HG02610 (cell line): Measurements from ENCODE around the gene FOXP4.

ENCODE experiments used
- ATAC-seq: cut with Tn5 transposase; IDR thresholded peaks from one replicate; pipeline ENCODE4 v1.9.1; 2021; ENCODE audit warnings: mild to moderate bottlenecking, moderate library complexity; ENCODE audit not compliant: unreplicated experiment

FOXP4 gene

GRCh38 chr6:41623330-41623729 lies 77.1 kb downstream of the FOXP4 start:
- ATAC-seq: no peak

GRCh38 chr6:41624621-41625380 lies 78.6 kb downstream of the FOXP4 start:
- no peak for ATAC-seq

GRCh38 chr6:41625442-41625841 lies 79.3 kb downstream of the FOXP4 start:
- no peak for ATAC-seq

DNA sequence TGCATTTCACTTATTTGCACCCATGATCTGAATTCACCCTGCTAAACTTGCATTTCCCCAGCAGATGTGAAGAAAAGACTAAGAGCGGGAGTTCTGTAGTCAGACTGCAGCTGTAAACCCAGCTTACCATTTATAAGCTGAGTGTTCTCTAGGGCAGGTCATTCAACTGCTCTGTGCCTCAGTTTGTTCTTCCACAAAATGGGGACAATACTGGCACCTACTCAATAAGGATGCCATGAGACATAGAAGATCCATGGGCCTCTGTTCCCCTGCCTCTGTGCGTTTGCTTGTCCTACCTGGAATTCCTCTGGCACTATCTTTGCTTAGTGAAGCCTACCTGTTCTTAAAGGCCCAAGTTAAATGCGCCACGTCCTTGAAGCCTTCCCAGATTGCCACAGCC lies 79.8 kb downstream of the FOXP4 start:
- ATAC-seq: no peak

DNA sequence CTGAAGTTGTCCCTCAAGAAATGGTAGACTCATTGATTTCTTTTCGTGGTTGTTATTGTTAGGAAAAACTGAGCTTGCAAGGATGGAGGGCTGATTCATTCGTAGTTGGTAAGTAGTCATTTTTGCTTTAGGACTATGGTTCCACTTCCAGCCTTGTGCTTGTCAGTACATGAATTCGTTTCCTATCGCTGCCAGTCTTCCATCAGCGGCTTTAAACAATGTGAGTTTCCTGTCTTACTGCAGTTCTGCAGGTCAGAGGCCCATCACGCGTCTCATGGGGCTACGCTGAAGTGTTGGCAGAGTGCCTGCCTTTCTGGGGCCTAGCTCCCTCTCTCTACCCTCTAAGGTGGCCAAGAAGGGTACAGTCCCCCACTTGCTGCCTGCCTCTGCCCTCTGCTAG lies 80.7 kb downstream of the FOXP4 start:
- no peak for ATAC-seq

- ATAC-seq: no peak
Observed at GRCh38 chr6:41629128-41629527, 82.9 kb downstream of the FOXP4 start.

DNA sequence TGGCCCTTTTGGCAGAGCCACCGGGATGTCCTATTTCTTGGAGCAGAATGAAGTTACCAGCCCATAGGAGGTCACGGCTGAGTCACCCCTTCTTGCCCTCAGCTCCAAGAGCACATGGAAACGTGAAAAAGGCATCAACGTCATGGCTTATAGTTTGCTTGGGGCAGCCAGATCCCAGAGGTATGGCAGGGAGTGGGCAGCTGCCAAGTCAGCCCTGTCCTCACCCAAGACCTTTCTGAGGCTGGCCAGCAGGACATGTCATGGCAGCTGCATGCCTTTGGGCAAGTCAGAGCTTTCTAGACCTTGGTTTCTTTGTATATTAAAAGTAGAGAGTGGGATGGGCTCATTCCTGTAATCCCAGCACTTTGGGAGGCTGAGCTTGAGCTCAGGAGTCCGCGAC lies 83.9 kb downstream of the FOXP4 start:
- no peak for ATAC-seq

- ATAC-seq: no peak
Observed at GRCh38 chr6:41630946-41631345, 84.8 kb downstream of the FOXP4 start.

- ATAC-seq: no peak
Observed at GRCh38 chr6:41633056-41633634, 87.0 kb downstream of the FOXP4 start.

DNA sequence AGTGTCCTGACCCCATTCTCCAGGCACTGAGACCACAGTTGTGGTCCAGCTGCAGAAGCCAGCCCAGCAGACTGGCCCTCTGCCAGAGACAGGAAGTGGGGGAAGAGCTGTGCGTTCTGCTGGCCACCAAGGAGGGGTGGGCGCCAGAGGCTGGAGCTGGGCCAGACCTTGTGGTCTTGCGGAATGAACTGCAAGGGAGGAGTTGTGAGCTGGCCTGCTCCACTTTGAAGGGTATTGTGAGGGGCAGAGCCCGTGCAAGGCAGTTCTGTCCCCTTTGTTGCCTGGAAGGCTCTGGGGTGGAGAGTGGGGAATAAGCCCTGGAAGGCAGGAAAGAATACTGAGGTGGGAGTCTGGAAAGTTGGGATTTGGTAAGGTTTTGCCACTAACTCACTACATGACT lies 88.5 kb downstream of the FOXP4 start:
- no peak for ATAC-seq

- ATAC-seq: no peak
Observed at GRCh38 chr6:41635365-41635764, 89.2 kb downstream of the FOXP4 start.

GRCh38 chr6:41636833-41637193 lies 90.6 kb downstream of the FOXP4 start:
- ATAC-seq: no peak

DNA sequence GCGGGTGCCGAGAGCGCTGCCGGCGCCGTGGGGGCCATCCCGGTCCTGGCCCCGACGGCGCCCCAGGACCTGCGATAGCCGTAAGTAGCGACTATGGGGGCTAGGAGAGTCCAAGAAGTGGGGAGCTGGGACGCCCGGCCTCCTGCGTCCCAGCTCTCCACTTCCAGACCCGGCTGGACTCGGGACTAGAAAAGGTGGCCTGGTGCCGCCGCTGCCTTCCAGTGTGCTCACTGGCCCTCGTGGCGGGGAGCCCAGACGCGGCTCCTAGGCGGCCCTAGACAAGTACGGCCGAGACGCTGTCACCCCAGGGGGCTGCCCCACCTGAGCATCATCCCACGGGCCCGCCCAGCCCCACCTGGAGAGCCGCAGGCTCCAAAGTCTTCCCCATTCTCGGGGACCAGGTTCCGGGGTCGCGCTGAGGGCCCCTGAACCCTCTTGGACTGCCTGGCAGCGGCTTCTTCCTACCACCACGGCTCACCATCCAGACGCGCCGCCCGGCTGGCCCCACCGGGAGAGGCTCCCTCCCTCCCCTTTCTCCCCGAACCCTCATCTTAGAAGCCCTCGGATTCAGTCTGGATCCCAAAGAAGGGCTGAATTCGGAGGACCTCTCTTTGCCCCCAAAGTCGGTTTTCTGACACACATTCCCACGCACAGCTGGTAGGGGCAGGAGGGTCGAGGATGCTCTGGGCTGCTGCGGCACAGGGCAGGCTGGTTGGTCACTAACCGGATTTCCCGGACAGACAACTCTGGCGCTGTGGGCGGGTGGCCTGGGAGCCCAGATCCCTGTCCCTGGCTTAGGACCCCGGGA lies 91.2 kb downstream of the FOXP4 start:
- no peak for ATAC-seq

DNA sequence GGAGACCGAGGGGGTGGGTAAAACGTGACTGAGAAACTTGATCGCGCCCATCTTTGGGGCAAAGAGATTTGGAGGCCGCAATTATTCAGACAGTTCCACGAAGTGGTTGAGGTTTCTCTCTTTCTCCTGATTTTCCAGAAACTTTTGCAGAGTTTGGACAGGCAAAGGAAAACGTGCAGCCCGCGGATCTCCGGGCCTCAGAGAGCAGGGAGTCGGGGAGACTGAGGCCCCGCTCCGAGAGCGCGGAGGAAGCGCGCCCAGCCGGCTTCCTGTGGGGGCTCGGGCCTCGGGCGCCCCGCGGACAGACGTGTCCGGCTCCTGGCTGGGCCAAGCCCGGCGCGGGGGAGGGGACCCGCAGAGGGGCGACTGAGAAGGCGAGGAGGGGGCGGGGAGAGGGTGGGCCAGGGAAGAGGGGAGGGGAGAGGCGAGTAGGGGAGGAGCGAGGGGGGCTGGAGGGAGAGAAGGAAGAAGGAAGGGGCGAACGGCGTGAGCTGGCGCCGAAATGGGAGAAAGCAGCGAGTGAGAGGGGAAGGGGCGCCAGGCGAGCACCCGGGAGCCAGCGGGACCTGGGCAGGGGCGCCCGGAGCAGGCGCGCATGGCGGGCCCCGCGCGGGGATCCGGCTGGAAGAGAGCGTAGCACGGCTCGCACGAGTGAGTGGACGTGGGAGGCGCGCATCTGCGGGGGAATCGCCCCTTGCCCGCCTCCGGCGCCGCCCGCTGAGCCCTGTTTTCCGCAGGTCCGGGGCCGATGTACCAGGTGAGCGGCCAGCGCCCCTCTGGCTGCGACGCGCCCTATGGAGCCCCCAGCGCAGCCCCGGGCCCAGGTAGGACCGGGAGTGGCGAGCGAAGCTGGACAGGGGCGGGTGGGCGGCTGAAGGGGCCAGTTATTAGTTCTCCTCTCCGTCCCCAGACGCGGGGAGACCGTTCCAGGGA lies 92.1 kb downstream of the FOXP4 start, which contains the start of gene MDFI:
MDFI (plus strand) TSS at position 467 of the 933 bp plus-strand sequence; CDS start at position 749, 282 bp downstream.
- ATAC-seq: no peak

- no peak for ATAC-seq
Observed at GRCh38 chr6:41638935-41639808, 93.0 kb downstream of the FOXP4 start.

DNA sequence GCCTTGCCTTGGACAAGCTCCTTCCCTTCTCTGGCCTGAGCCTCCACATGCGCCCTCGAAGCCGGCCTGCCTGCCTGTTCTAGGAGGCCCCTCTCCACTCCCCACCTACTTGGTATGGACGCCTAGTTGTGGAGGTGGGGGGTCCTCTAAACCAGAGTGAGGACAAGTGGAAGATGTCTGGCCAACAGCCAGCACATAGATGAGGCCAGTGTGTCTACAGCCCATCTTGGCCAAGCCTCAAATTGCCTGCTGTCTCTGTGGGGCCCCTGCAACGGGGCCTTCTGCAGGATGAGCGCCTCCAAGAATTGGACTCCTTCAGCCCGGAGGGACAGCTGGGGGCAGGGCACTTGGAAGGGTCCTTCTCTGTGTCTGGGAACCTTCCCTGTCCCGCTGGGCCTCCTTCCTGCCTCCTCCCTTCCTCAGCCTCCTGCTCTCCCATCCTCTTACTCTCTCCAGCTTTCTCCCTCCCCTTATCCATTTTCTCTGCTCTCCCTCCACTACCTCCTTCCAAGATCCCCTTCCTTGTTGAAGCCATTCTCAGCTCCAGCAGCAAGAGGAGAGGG lies 93.7 kb downstream of the FOXP4 start:
- ATAC-seq: no peak

- no peak for ATAC-seq
Observed at GRCh38 chr6:41640426-41640825, 94.2 kb downstream of the FOXP4 start.

DNA sequence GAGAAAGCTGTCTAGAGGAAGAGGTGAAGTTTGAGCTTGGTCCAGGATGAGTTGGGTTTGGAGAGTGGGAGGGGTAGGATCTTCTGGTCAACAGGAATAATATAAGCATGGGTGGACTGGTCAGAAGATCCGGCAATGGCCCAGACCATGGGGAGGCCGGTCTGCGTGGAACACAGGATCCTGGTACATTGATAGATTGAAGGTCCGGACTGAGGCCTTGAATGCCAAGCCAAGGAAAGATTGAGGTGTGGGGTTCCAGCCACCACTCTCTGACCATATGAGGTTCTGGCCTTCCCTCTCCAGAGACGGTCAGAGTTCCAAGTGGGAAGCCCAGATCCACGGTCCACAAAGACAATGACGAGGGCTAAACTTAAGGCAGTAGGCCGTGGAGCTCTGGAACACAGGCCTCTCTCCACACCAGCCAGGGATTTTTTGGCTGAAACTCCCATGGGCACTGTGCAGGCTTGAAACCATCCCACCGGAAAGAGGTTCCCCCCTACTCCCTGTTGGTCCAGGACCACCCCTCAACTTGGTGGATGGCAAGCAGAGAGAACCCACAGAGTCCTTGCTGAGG lies 95.3 kb downstream of the FOXP4 start:
- no peak for ATAC-seq
